Coronary artery (tissue), 2 donors: ENCODE results near the gene EPYC.

Experiments used
- DNase-seq: peaks from one replicate; pipeline ENCODE4 v3.0.0-alpha.2; 2017; ENCODE audit warnings: low spot score
- H3K27ac ChIP-seq, 2 donors: fragments of 200-600 bp; sonication (generic); one replicate each; pipeline ENCODE4 v1.5.1; 2016 to 2019
- H3K4me3 ChIP-seq: fragments of 200-600 bp; sonication (generic); 2 replicates; pipeline ENCODE4 v1.5.1; 2016; ENCODE audit warnings: mild to moderate bottlenecking, moderate library complexity
- CTCF ChIP-seq: fragments of 200-600 bp; sonication (generic); IDR thresholded peaks from one replicate; pipeline ENCODE4 v1.5.1; 2019; ENCODE audit warnings: antibody characterized with exemption

Gene EPYC

GRCh38 chr12:91037276-91037675, 32.5 kb upstream of the EPYC start:
- DNase-seq: no peak
- no peak overlapping the region for H3K27ac ChIP-seq
- H3K4me3 ChIP-seq: no peak overlapping the region
- no peak for TF ChIP-seq CTCF

GRCh38 chr12:91033251-91033650, 28.5 kb upstream of the EPYC start:
- no peak overlapping the region for H3K27ac ChIP-seq

GRCh38 chr12:91023326-91024004, 18.7 kb upstream of the EPYC start:
- no peak for DNase-seq
- TF ChIP-seq CTCF: no peak
- Histone ChIP-seq H3K27ac (no peak overlapping the region), H3K4me3 (no peak overlapping the region)

More at GRCh38 chr12:91033251-91033650, 28.5 kb upstream of the EPYC start:
- H3K4me3 ChIP-seq: no peak overlapping the region
- no peak for TF ChIP-seq CTCF
- no peak for DNase-seq

GRCh38 chr12:91021076-91021475, 16.3 kb upstream of the EPYC start:
- DNase-seq: no peak
- H3K4me3 ChIP-seq: no peak overlapping the region
- TF ChIP-seq CTCF: no peak

GRCh38 chr12:91019455-91019854, 14.7 kb upstream of the EPYC start:
- no peak for TF ChIP-seq CTCF
- no peak overlapping the region for H3K27ac ChIP-seq
- H3K4me3 ChIP-seq: no peak overlapping the region

More at GRCh38 chr12:91021076-91021475, 16.3 kb upstream of the EPYC start:
- H3K27ac ChIP-seq: no peak overlapping the region

GRCh38 chr12:91017511-91018263, 12.9 kb upstream of the EPYC start:
- Histone ChIP-seq H3K4me3 (no peak overlapping the region), H3K27ac (no peak overlapping the region)
- DNase-seq: no peak
- no peak for TF ChIP-seq CTCF

More at GRCh38 chr12:91019455-91019854, 14.7 kb upstream of the EPYC start:
- no peak for DNase-seq

- no peak for TF ChIP-seq CTCF
- H3K4me3 ChIP-seq: no peak overlapping the region
- no peak overlapping the region for H3K27ac ChIP-seq
- DNase-seq: no peak
Measured at GRCh38 chr12:91017043-91017442, 12.3 kb upstream of the EPYC start.
